GOT3 (cell line): ENCODE results near the gene GALNT11.
"Not testable (repeated sequence)": the region's sequence is repeated elsewhere in the genome, so short reads cannot be mapped to it uniquely, and the experiment has no call there.

Source experiments
- DNase-seq: peaks from one replicate; lab custom pipeline; 2025; ENCODE audit warnings: mixed read lengths; lab: John Stamatoyannopoulos, UW

Gene GALNT11

GRCh38 chr7:152075379-152075778, 49.9 kb downstream of the GALNT11 start:
- DNase-seq: not testable (repeated sequence)

GRCh38 chr7:152076324-152076821, 50.9 kb downstream of the GALNT11 start:
- no peak for DNase-seq

GRCh38 chr7:152076940-152077933, 51.8 kb downstream of the GALNT11 start:
- DNase-seq: no peak

GRCh38 chr7:152078025-152078424, 52.6 kb downstream of the GALNT11 start:
- no peak for DNase-seq

- DNase-seq: no peak
Observed at GRCh38 chr7:152078786-152079185, 53.3 kb downstream of the GALNT11 start.

GRCh38 chr7:152081088-152081487, 55.6 kb downstream of the GALNT11 start:
- DNase-seq: no peak

GRCh38 chr7:152082073-152082721, 56.7 kb downstream of the GALNT11 start:
- DNase-seq: not testable (repeated sequence)

GRCh38 chr7:152085131-152085530, 59.7 kb downstream of the GALNT11 start:
- DNase-seq: no peak

GRCh38 chr7:152086513-152086912, 61.0 kb downstream of the GALNT11 start:
- DNase-seq: no peak

GRCh38 chr7:152089183-152089582, 63.7 kb downstream of the GALNT11 start:
- no peak for DNase-seq

GRCh38 chr7:152090747-152091146, 65.3 kb downstream of the GALNT11 start:
- no peak for DNase-seq

GRCh38 chr7:152093717-152094116, 68.2 kb downstream of the GALNT11 start:
- DNase-seq: no peak

- DNase-seq: no peak
Observed at GRCh38 chr7:152095771-152096170, 70.3 kb downstream of the GALNT11 start.

GRCh38 chr7:152097330-152097729, 71.9 kb downstream of the GALNT11 start:
- no peak for DNase-seq

GRCh38 chr7:152103066-152103465, 77.6 kb downstream of the GALNT11 start:
- no peak for DNase-seq

- DNase-seq: no peak
Observed at GRCh38 chr7:152103691-152104090, 78.2 kb downstream of the GALNT11 start.

- no peak for DNase-seq
Observed at GRCh38 chr7:152105205-152105604, 79.7 kb downstream of the GALNT11 start.

- DNase-seq: no peak
Observed at GRCh38 chr7:152106990-152107389, 81.5 kb downstream of the GALNT11 start.

GRCh38 chr7:152107945-152108344, 82.5 kb downstream of the GALNT11 start:
- DNase-seq: no peak

- no peak for DNase-seq
Observed at GRCh38 chr7:152108359-152108758, 82.9 kb downstream of the GALNT11 start.

GRCh38 chr7:152112829-152113228, 87.4 kb downstream of the GALNT11 start:
- no peak for DNase-seq

- no peak for DNase-seq
Observed at GRCh38 chr7:152115021-152115718, 89.7 kb downstream of the GALNT11 start.
